ENCODE data around the gene TMEM41A.

DNA sequence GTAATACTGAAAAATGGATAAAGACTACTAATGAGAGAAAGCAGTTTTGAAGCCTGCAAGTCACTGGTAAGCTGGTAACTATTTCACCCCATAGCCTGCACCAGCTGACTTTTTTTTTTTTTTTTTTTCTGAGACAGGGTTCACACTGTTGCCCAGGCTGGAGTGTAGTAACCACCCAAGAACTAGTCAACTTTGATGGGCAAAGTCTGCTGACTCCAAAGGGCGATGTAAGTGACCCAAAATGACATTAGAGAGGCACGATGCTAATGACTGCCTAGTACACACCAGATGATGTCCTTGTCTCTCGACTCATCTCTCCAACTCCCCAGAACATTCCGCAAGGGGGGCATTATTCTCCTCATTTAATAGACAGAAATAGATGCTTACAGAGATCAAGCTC lies 12.9 kb upstream of the TMEM41A start:
- TF ChIP-seq, protein P1, sequence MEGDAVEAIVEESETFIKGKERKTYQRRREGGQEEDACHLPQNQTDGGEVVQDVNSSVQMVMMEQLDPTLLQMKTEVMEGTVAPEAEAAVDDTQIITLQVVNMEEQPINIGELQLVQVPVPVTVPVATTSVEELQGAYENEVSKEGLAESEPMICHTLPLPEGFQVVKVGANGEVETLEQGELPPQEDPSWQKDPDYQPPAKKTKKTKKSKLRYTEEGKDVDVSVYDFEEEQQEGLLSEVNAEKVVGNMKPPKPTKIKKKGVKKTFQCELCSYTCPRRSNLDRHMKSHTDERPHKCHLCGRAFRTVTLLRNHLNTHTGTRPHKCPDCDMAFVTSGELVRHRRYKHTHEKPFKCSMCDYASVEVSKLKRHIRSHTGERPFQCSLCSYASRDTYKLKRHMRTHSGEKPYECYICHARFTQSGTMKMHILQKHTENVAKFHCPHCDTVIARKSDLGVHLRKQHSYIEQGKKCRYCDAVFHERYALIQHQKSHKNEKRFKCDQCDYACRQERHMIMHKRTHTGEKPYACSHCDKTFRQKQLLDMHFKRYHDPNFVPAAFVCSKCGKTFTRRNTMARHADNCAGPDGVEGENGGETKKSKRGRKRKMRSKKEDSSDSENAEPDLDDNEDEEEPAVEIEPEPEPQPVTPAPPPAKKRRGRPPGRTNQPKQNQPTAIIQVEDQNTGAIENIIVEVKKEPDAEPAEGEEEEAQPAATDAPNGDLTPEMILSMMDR (IDR thresholded peaks at IDR 0.05) = no peak
- no peak for TF ChIP-seq POLR2AphosphoS5 (IDR thresholded peaks at IDR 0.05; ENCODE audit: low read depth, low read length)
- TF ChIP-seq REST (IDR thresholded peaks at IDR 0.05; ENCODE audit: insufficient read depth in 1 of 2, low read depth in 2 of 2, low read length in 1 of 2) = no peak
- no peak for TF ChIP-seq SIN3A (IDR thresholded peaks at IDR 0.05; ENCODE audit: borderline replicate concordance, insufficient read depth, low read depth, low read length)

Measured in Panc1 (cell line).